HT-29 (cell line): ENCODE data around the gene HOMEZ. TPM values are rescaled to one million over a fixed set of nuclear protein-coding genes. Genes with fewer than 3 reads are reported as not detected.
"Not testable (repeated sequence)": the region's sequence is repeated elsewhere in the genome, so short reads cannot be mapped to it uniquely, and the experiment has no call there.

Source experiments
- DNase-seq: peaks from one replicate; pipeline ENCODE4 v3.0.0-alpha.2; 2015; ENCODE audit warnings: low spot score
- total RNA-seq: library from RNA; depleted of rRNA; stranded (reverse); fragments of >200 nt; shearing (Covaris generic); gene quantifications from 2 replicates; pipeline ENCODE4 v1.2.3, GENCODE V29; 2014

Gene HOMEZ
- total RNA-seq, 1 experiment from 2014 or later: 7.9 TPM

DNA sequence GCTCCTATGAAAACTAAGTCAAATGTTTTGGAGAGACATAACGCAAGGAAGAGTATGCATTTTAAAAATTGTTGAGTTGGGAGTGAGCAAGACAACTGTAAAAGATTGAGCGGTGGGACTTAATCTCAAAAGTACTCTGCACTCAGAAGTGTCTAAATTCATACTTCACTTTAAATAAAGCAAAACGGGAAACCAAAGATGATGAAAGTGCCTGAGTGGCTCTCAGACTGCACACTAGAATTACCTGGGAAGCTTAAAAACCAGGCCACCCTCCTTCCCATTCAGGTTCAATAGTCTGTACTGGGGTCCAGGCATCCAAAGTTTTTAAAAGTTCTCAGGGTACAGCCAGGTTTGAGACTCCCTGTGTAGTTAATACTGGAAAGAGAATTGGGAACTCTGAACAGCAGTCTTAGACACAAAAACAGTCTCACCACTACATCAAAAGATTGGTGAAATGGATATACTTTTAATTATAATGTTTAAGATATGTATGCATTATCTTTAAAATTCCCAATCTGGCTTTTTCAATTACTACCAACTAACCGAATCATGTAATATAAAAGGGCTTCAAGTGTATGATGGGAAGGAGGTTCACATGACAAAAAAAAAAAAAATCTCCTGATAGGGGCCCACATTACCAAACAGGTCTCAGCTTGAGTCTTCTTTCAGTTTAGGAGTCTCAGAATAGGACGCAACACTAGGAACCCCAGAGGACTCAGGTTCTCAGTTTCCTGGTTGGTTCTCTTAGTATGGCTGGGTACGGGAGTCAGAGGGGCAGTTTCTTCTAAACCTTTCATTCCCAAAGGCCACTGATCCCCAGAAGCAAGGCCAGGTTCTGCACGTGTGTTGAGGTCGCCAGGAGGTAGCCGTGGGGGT lies 1.0 kb downstream of the HOMEZ start:
- peak; percentile 15 for DNase-seq

GRCh38 chr14:23281247-23281646 lies 4.7 kb downstream of the HOMEZ start:
- DNase-seq: no peak

GRCh38 chr14:23277928-23278327 lies 8.0 kb downstream of the HOMEZ start:
- DNase-seq: not testable (repeated sequence)

DNA sequence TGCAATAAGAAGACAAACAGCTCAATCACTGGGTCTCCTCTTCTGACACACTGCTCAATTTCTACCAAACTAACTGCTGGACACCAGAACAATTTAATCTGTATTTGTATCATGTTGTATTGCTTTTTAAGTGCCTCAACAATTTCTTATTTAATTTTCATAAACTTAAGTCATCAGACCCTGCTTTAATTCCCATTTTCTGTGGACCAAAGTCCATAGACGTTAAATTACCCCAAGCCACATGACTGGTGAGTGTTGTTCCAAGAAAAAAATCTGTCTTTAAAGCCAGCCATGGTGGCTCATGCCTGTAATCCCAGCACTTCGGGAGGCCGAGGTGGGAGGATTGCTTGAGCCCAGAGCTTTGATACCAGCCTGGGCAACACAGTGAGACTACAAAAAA lies 8.7 kb downstream of the HOMEZ start:
- DNase-seq: no peak

- no peak for DNase-seq
These were observed 10.5 kb downstream of the HOMEZ start for GRCh38 chr14:23275412-23275811.

DNA sequence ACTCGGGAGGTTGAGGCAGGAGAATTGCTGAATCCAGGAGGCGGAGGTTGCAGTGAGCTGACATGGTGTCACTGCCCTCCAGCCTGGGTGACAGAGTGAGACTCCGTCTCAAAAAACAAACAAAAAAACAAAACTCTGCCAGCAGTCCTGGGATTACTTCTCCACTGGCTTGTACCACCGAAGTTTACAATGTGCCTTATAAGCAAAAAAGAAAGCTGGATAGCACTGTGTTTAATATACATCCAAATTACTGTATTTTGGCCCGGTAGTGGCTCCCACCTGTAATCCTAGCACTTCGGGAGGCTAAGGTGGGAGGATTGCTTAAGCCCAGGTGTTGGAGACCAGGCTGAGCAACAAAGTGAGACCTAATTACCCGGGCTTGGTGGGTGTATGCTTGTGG lies 16.7 kb downstream of the HOMEZ start:
- no peak for DNase-seq

DNA sequence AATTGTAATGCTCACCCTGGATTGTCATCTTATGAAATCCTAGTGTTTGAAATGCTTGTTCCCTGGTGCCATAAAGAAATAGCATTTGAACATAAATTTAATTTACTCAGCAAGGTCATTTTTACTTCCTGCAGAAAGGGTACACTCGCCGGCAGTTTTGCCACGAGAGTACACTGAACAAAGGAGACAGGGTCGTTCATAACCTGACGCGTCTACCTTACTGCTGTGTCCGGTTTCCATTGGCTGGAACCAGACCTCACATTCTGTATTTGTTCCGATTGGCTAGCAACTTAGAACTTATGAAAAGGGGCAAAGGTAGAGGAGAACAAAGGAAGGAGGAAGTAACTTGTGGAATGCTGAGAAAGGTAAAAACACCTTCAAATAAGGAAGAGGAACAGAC lies 25.1 kb downstream of the HOMEZ start:
- DNase-seq: not testable (repeated sequence)

DNA sequence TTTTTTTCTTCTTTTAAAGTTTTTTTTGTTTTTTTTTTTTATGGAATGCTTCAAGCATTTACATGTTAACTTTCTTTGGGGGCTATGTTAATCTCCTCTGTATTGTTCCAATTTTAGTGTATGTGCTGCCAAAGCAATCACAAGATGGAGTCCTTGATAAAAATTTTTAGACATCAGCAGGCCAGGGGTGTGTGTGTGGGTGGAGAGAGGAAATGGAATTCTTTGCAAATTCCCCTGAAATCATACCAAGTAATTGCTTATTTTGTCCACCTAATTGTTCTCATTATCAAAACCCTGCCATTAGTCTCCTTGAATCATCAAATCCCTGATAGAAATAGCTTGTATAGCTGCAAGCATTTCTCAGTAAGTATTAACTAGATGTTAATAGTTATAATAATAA lies 26.5 kb downstream of the HOMEZ start:
- DNase-seq: no peak

DNA sequence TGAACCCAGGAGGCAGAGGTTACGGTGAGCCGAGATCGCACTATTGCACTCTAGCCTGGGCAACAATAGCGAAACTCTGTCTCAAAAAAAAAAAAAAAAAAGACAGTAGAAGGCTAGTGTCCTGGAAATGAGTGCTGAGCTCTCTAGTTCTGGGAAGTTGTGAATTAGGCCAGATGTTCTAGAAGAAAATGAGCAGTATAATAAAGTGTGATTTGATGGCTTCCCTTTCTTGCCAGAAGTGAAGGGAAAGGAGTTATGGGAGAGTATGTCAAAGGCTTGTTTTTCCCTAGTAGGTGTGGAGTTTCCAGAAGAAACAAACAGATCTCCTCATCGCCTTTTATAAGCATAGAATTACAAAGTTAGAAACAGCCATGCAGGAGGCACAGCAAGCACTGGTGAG lies 27.7 kb downstream of the HOMEZ start:
- DNase-seq: no peak

DNA sequence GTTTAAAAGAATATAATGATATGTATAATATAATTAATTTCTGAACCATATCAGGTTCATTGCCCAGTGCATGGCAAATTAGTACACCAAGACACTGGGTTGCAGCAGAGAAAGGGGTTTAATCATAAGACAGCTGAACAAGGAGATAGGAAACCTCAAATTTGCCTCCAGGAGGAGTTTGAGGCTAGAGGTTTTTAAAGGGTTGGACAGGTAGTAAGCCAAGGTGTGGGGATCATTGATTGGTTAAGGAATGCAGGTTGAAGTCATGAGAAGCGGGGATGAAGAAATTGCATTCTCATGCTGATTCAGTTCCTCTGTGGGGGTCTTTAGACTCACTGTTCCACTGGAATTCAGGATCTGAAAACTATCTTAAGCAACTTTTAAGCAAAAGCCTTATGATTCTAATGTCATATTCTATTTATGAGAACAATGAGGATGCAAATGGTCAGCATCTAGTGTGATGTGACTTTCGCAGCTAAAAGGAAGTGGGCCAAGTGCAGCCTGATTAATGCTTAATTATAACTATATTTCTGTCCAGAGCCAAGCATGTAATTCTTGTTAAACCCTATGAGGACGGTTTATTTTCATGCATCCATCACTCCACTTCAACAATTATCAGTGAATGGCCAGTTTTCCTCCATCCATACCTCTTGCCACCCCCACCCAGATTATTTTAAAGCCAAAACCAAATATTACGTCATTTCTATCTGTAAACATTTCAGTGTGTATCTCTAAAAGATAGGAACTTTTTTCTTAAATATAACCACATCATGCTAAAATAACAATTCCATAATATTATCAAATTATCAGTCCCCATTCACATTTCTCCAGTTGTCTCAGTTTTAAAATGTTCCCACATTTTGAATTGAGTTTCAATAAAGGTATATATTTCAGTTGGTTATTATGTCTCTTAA lies 33.3 kb downstream of the HOMEZ start:
- DNase-seq: no peak

GRCh38 chr14:23252006-23252405 lies 33.9 kb downstream of the HOMEZ start:
- no peak for DNase-seq

DNA sequence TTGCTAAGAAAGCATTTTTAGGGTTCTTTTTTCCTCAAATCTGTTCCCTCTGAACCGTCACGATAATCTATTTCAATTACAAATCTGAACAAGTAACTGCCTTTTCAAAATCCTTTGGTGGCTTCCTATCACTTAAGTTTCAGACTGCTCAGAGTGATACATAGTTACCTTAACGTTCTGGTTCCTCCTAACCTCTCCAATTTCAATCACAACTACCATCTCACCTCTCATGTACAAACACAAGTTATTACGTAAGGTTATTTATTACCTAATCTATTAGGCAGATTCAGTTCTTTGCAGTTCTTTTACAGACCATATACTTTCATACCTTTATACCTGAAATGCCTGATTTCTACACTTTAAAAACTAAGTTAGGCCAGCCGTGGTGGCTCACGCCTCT lies 36.1 kb downstream of the HOMEZ start:
- no peak for DNase-seq

DNA sequence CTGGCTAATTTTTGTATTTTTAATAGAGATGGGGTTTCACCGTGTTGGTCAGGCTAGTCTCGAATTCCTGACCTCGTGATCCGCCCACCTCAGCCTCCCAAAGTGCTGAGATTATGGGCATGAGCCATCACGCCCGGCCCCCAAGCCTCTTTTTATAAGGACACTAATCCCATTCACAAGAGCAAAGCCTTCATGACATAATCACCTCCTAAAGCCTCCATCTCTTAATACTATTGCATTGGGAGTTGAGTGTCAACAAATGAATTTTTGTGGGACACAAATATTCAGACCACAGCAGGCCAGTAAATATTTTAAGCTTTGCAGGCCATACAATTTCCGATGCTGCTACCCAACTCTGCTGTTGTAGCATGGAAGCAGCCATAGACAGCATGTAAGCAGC lies 37.3 kb downstream of the HOMEZ start:
- DNase-seq: no peak

DNA sequence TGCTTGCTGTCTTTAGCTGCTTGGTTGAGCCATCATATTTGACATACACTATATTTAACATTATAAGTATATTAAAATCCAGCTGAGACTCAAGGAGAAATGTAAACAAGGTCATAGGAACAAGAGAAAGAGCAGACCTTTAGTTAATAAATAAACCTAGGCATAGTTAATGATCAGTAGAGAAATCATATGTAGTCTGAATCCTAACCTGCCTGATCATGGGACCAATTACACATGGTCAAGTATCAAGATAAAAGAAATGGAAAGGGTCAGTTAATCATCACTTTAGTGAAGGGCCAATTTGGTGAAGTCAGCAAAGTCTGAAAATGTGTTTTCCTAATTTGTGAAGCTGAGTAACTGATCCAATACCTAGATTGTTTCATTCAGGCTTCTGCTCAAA lies 40.6 kb downstream of the HOMEZ start:
- DNase-seq: peak; percentile 5

- DNase-seq: no peak
These were observed 42.9 kb downstream of the HOMEZ start for GRCh38 chr14:23243066-23243465.

DNA sequence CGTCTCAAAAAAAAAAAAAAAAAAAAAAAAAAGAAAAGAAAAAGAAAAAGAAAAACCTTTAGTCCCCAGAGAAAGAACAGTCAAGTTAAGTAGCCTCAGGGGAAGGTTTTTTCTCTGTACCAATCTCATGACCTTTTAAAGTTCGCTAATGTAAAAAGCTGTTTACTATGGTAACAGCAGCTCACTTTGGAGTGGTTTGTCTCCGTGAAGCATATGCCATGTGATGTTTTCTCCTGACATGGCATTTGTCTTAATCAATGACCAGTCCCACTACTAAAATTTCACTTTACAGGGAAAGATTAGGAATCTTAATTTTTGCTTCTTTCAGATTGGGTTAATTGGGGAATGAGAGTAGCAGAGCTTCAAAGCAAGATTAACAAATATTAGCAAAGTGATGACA lies 43.9 kb downstream of the HOMEZ start:
- DNase-seq: no peak

DNA sequence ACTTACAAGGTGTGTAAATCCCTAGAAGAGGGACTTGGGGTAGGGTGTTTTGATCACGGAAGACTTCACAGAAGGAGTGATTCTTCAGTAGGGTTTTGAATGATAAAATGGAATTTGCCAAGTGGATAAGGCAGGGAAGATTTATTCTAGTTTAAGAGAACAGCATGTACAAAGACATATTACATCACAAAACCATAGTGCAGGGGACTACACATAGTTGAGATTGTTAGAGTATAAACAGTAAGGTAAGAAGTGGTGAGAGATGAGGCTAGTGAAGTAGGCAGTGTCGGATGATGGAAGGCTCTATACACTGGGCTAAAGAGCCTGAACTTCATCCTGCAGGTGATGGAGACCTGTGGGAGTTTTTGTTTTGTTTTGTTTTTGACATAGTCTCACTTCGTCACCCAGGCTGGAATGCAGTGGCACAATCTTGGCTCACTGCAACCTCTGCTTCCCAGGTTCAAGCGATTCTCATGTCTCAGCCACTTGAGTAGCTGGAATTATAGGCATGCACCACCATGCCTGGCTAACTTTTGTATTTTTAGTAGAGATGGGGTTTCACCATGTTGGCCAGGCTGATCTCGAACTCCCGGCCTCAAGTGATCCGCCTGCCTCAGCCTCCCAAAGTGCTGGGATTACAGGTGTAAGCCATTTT lies 44.7 kb downstream of the HOMEZ start:
- DNase-seq: not testable (repeated sequence)

DNA sequence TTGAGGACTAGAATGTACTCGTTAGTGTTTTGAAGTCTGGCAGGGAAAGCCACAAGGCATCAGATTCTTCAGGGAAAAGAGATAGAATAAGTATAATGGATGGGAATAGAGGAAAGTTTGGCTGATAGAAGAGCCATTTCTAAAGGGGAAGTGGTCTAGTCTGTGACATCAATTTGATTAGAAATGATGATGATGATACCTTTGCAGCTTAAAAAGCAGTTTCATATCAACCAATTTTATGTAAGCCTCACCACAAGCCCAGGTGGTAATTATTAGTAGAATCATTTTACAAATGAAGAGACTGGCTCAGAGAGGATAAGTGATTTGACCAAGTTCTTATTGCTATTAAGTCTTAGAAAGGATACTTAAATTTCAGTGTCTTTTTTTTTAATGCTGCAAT lies 45.3 kb downstream of the HOMEZ start:
- no peak for DNase-seq

DNA sequence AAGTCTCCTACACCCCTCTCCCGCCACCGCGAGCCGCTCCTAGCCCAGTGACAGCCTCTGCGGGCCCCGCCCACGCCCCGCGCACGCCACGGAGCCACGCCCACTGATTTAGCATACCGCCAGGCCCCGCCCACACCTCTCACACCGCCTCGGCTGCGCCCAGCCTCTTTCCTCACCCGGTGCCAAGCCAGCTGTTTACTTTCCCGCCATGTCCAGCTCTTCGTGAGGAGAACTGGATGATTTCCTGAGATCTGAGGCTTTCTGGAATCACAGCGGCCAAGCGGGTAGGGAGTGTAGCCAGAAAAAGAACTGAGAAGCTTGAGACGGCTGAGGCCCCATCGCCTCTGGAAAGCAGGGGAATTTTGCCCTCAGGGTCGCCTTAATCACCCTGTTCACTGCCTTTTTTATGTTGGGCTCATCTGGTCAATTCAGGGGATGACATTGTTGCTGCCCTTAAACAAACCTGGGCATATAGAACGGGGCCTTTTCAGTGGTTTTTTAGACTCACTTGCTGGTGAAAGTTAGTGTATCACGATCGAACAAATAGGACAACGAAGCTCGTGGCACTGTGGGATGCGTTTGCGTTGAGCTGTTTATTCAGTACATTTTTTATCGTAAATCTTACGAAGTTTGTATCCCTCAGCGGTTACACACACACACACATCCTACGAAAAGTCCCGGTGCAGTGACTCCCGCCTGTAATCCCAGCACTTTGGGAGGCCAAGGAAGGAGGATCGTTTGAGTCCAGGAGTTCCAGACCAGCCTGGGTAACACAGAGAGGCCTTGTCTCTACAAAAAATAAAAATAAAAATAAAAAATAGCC lies 47.9 kb downstream of the HOMEZ start, which contains the start of gene RNF212B:
Gene RNF212B (plus strand): TSS at position 165 of the 823 bp plus-strand sequence. CDS start 2,410 bp downstream, outside the sequence.
- DNase-seq: peak; percentile 78

DNA sequence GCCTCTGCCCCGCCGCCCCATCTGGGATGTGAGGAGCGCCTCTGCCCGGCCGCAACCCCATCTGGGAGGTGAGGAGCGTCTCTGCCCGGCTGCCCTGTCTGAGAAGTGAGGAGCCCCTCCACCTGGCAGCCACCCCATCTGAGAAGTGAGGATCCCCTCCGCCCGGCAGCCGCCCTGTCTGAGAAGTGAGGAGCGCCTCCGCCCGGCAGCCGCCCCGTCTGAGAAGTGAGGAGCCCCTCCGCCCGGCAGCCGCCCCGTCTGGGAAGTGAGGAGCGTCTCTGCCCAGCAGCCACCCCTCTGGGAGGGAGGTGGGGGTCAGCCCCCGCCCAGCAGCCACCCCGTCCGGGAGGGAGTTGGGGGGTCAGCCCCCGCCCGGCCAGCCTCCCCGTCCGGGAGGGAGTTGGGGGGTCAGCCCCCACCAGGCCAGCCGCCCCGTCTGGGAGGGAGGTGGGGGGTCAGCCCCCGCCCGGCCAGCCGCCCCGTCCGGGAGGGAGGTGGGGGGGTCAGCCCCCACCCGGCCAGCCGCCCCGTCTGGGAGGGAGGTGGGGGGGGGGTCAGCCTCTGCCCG lies 53.6 kb downstream of the HOMEZ start:
- not testable (repeated sequence) for DNase-seq

GRCh38 chr14:23228812-23229211 lies 57.1 kb downstream of the HOMEZ start:
- DNase-seq: no peak
